ENCODE measurements around the gene YWHAH. TPM values are rescaled to one million over a fixed set of nuclear protein-coding genes. Genes with fewer than 3 reads are reported as not detected.

The YWHAH gene
- total and polyA plus RNA-seq, 2 experiments from 2014 or later, result 168 to 237 TPM

- TF ChIP-seq EZH2 (IDR thresholded peaks at IDR 0.05; ENCODE audit: insufficient read depth, poor library complexity, severe bottlenecking) (no peak), EZH2phosphoT487 (IDR thresholded peaks at IDR 0.05; ENCODE audit: insufficient read depth, low read depth) (no peak)
- no peaks in the 10 kb centered on the region for H3K36me3 ChIP-seq (ENCODE audit: low read depth)
- H3K4me1 ChIP-seq (ENCODE audit: insufficient read depth), result no peaks in the 10 kb centered on the region
- in situ Hi-C loops (cut with MboI), result no loop called here
- H3K27ac ChIP-seq, result no peak overlapping the region
- no peaks in the 10 kb centered on the region for H3F3A ChIP-seq (ENCODE audit: insufficient read depth)
- no peaks in the 10 kb centered on the region for H3K79me2 ChIP-seq (ENCODE audit: insufficient read depth)
- no peak overlapping the region for H3K9ac ChIP-seq
- no peaks in the 10 kb centered on the region for H3K9me3 ChIP-seq (ENCODE audit: low read depth)
- 91 to 95% methylated on average over 2 of the region's 2 CpGs for WGBS, 2 experiments (ENCODE audit: low coverage in 1 of 2, low lambda C conversion rate in 2 of 2, missing lambda C conversion rate in 2 of 2)
- DNase-seq, result no peak
- no peak overlapping the region for H3K4me2 ChIP-seq (ENCODE audit: unreplicated experiment)
- no peak overlapping the region for H2AFZ ChIP-seq
- peaks cover 6% of the 10 kb centered on the region; the same call in 1 of the 2 replicates for H3K27me3 ChIP-seq (replicated peaks; ENCODE audit: insufficient read depth)
- H3K9me2 ChIP-seq (ENCODE audit: insufficient read depth), result no peaks in the 10 kb centered on the region
- no peaks in the 10 kb centered on the region for H4K20me1 ChIP-seq (ENCODE audit: insufficient read depth)
- H3K4me3 ChIP-seq, result no peak overlapping the region
Observed at GRCh38 chr22:31923747-31924146, 20.6 kb upstream of the YWHAH start.

GRCh38 chr22:31925056-31925455 lies 19.3 kb upstream of the YWHAH start:
- no peak overlapping the region for H3K4me2 ChIP-seq (ENCODE audit: unreplicated experiment)
- in situ Hi-C loops (cut with MboI), result no loop called here
- TF ChIP-seq EZH2 (IDR thresholded peaks at IDR 0.05; ENCODE audit: insufficient read depth, poor library complexity, severe bottlenecking) (no peak), EZH2phosphoT487 (IDR thresholded peaks at IDR 0.05; ENCODE audit: insufficient read depth, low read depth) (no peak)
- WGBS, 2 experiments (ENCODE audit: low coverage in 1 of 2, low lambda C conversion rate in 2 of 2, missing lambda C conversion rate in 2 of 2), result 72 to 75% methylated on average over 1 of the region's 1 CpG
- no peaks in the 10 kb centered on the region for H3F3A ChIP-seq (ENCODE audit: insufficient read depth)
- H3K36me3 ChIP-seq (ENCODE audit: low read depth), result no peaks in the 10 kb centered on the region
- no peak for DNase-seq
- H2AFZ ChIP-seq, result no peak overlapping the region
- H3K9me2 ChIP-seq (ENCODE audit: insufficient read depth), result no peaks in the 10 kb centered on the region
- H3K27ac ChIP-seq, result no peak overlapping the region
- H3K4me3 ChIP-seq, result no peak overlapping the region
- peaks cover 6% of the 10 kb centered on the region; the same call in 1 of the 2 replicates for H3K27me3 ChIP-seq (replicated peaks; ENCODE audit: insufficient read depth)
- H4K20me1 ChIP-seq (ENCODE audit: insufficient read depth), result no peaks in the 10 kb centered on the region
- no peaks in the 10 kb centered on the region for H3K79me2 ChIP-seq (ENCODE audit: insufficient read depth)
- no peaks in the 10 kb centered on the region for H3K9me3 ChIP-seq (ENCODE audit: low read depth)
- no peaks in the 10 kb centered on the region for H3K4me1 ChIP-seq (ENCODE audit: insufficient read depth)
- no peak overlapping the region for H3K9ac ChIP-seq

- Histone ChIP-seq H3K27ac (no peak overlapping the region), H3K9me3 (ENCODE audit: low read depth) (no peaks in the 10 kb centered on the region), H3K9ac (no peak overlapping the region), H3K4me1 (ENCODE audit: insufficient read depth) (no peaks in the 10 kb centered on the region), H3K4me2 (ENCODE audit: unreplicated experiment) (no peak overlapping the region), H2AFZ (no peak overlapping the region), H3K9me2 (ENCODE audit: insufficient read depth) (no peaks in the 10 kb centered on the region), H3F3A (ENCODE audit: insufficient read depth) (no peaks in the 10 kb centered on the region), H3K27me3 (replicated peaks; ENCODE audit: insufficient read depth) (peaks cover 6% of the 10 kb centered on the region; the same call in 1 of the 2 replicates), H4K20me1 (ENCODE audit: insufficient read depth) (no peaks in the 10 kb centered on the region), H3K79me2 (ENCODE audit: insufficient read depth) (no peaks in the 10 kb centered on the region), H3K36me3 (ENCODE audit: low read depth) (no peaks in the 10 kb centered on the region), H3K4me3 (no peak overlapping the region)
- DNase-seq, result no peak
- WGBS, 2 experiments (ENCODE audit: low coverage in 1 of 2, low lambda C conversion rate in 2 of 2, missing lambda C conversion rate in 2 of 2), result 43 to 50% methylated on average over 1 of the region's 1 CpG
- TF ChIP-seq EZH2phosphoT487 (IDR thresholded peaks at IDR 0.05; ENCODE audit: insufficient read depth, low read depth), result no peak
- no peak for TF ChIP-seq EZH2 (IDR thresholded peaks at IDR 0.05; ENCODE audit: insufficient read depth, poor library complexity, severe bottlenecking)
- in situ Hi-C loops (cut with MboI), result no loop called here
Observed at GRCh38 chr22:31926024-31926423, 18.3 kb upstream of the YWHAH start.

GRCh38 chr22:31926969-31927368 lies 17.4 kb upstream of the YWHAH start:
- Histone ChIP-seq H3K9me3 (ENCODE audit: low read depth) (no peaks in the 10 kb centered on the region), H3F3A (ENCODE audit: insufficient read depth) (no peaks in the 10 kb centered on the region), H3K4me1 (ENCODE audit: insufficient read depth) (no peaks in the 10 kb centered on the region), H2AFZ (no peak overlapping the region), H3K27me3 (replicated peaks; ENCODE audit: insufficient read depth) (peaks cover 6% of the 10 kb centered on the region; the same call in 1 of the 2 replicates), H3K9me2 (ENCODE audit: insufficient read depth) (no peaks in the 10 kb centered on the region), H3K36me3 (ENCODE audit: low read depth) (no peaks in the 10 kb centered on the region), H4K20me1 (ENCODE audit: insufficient read depth) (no peaks in the 10 kb centered on the region), H3K9ac (no peak overlapping the region), H3K4me2 (ENCODE audit: unreplicated experiment) (no peak overlapping the region), H3K4me3 (no peak overlapping the region), H3K79me2 (ENCODE audit: insufficient read depth) (no peaks in the 10 kb centered on the region), H3K27ac (no peak overlapping the region)
- in situ Hi-C loops (cut with MboI), result no loop called here
- TF ChIP-seq EZH2phosphoT487 (IDR thresholded peaks at IDR 0.05; ENCODE audit: insufficient read depth, low read depth) (no peak), EZH2 (IDR thresholded peaks at IDR 0.05; ENCODE audit: insufficient read depth, poor library complexity, severe bottlenecking) (no peak)
- DNase-seq, result no peak

- in situ Hi-C loops (cut with MboI), result no loop called here
- Histone ChIP-seq H4K20me1 (ENCODE audit: insufficient read depth) (no peaks in the 10 kb centered on the region), H3K4me1 (ENCODE audit: insufficient read depth) (no peaks in the 10 kb centered on the region), H3K27ac (no peak overlapping the region), H3K27me3 (replicated peaks; ENCODE audit: insufficient read depth) (peaks cover 6% of the 10 kb centered on the region; the same call in 1 of the 2 replicates), H3K9me2 (ENCODE audit: insufficient read depth) (no peaks in the 10 kb centered on the region), H3K4me3 (no peak overlapping the region), H3K4me2 (ENCODE audit: unreplicated experiment) (no peak overlapping the region), H3K9ac (no peak overlapping the region), H3F3A (ENCODE audit: insufficient read depth) (no peaks in the 10 kb centered on the region), H3K79me2 (ENCODE audit: insufficient read depth) (no peaks in the 10 kb centered on the region), H2AFZ (no peak overlapping the region), H3K36me3 (ENCODE audit: low read depth) (no peaks in the 10 kb centered on the region), H3K9me3 (ENCODE audit: low read depth) (no peaks in the 10 kb centered on the region)
- WGBS, 2 experiments (ENCODE audit: low coverage in 1 of 2, low lambda C conversion rate in 2 of 2, missing lambda C conversion rate in 2 of 2), result 65 to 67% methylated on average over 3 of the region's 3 CpGs
- no peak for DNase-seq
- TF ChIP-seq EZH2 (IDR thresholded peaks at IDR 0.05; ENCODE audit: insufficient read depth, poor library complexity, severe bottlenecking) (no peak), EZH2phosphoT487 (IDR thresholded peaks at IDR 0.05; ENCODE audit: insufficient read depth, low read depth) (no peak)
Observed at GRCh38 chr22:31927562-31927961, 16.8 kb upstream of the YWHAH start.

All from GM23248 (cell line).